GM10248 (cell line): ENCODE data around the gene CNR2.

Source experiments
- CTCF ChIA-PET: fragments of 300-600 bp; sonication (Branson Sonifier 250); formaldehyde crosslinking; extraction: SDS; loops from one replicate; lab custom pipeline; 2021; ENCODE audit warnings: antibody characterized with exemption; lab: Yijun Ruan, JAX
- POLR2A ChIA-PET: fragments of 350-650 bp; sonication (Branson Sonifier 250); formaldehyde crosslinking; extraction: SDS; loops from one replicate; lab custom pipeline; 2020; ENCODE audit warnings: antibody characterized with exemption; lab: Yijun Ruan, JAX
- DNase-seq: peaks from one replicate; pipeline ENCODE4 v3.0.0; 2012; ENCODE audit errors: extremely low spot score
- TF ChIP-seq, protein P1 (sequence below): IDR thresholded peaks from 2 replicates; pipeline ENCODE4 v1.5.1; 2012; ENCODE audit warnings: mild to moderate bottlenecking, low read depth; ENCODE audit errors: extremely low read depth, missing control alignments, control extremely low read depth

The CNR2 gene

DNA sequence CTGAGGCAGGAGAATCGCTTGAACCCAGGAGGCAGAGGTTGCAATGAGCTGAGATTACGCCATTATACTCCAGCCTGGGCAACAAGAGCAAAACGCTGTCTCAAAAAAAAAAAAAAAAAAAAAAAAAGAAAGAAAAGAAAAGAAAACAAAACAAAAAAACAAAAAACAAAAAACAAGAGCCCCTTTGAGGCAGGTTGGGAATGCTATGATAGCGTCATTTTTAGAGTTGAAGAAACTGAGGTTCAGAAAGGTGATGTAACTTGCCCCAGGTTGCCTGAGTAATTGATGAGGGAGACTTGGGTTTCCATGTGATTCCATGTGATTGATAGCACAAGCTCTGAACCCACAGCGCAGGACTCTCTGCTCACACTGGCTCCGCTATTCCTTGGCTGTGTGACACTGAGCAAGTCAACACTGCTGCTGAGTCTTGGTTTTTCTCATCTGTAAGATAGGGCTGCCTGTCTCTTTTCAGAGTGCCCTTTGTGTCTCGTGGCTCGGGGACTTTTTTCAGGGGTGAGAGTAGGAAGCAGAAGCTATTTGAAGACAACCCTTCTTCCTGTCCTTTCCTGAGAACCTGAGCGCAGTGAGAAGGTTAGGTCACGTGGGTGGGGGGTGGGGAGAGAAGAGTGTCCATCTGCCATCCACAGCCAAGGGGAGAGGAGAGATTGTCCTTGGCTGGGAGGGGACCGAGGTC lies 2.5 kb downstream of the CNR2 start:
- POLR2A ChIA-PET, result interaction anchor here (0.5 to 1.0 kb wide), 3 partner anchors 22 to 309 kb away, joined by 3 read pairs; no protein-coding TSS in a partner anchor
- TF ChIP-seq, protein P1, sequence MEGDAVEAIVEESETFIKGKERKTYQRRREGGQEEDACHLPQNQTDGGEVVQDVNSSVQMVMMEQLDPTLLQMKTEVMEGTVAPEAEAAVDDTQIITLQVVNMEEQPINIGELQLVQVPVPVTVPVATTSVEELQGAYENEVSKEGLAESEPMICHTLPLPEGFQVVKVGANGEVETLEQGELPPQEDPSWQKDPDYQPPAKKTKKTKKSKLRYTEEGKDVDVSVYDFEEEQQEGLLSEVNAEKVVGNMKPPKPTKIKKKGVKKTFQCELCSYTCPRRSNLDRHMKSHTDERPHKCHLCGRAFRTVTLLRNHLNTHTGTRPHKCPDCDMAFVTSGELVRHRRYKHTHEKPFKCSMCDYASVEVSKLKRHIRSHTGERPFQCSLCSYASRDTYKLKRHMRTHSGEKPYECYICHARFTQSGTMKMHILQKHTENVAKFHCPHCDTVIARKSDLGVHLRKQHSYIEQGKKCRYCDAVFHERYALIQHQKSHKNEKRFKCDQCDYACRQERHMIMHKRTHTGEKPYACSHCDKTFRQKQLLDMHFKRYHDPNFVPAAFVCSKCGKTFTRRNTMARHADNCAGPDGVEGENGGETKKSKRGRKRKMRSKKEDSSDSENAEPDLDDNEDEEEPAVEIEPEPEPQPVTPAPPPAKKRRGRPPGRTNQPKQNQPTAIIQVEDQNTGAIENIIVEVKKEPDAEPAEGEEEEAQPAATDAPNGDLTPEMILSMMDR, result no peak
- CTCF ChIA-PET, result interaction anchor here (0.8 to 7.0 kb wide), 15 partner anchors 12 to 218 kb away, joined by 3 to 57 read pairs (median 4); partner anchors contain the start of gene FUCA1
- DNase-seq, result no peak

DNA sequence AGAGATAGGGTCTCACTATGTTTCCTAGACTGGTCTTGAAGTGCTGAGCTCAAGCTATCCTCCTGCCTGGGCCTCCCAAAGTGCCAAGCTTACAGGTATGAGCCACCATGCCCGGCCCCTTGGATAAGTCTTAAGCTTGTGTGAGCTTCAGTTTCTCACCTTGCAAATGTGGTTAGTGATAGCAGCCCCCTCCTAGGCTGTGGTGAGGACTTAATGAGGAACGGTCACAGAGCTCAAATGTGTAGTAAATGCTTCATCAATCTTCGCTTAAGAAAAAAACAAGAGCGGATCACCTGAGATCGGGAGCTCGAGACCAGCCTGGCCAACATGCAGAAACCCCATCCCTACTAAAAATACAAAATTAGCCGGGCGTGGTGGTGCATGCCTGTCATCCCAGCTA lies 3.0 kb downstream of the CNR2 start:
- TF ChIP-seq, protein P1, result no peak
- ChIA-PET CTCF (interaction anchor here (0.6 to 7.0 kb wide), 17 partner anchors 10 to 275 kb away, joined by 3 to 57 read pairs (median 4); partner anchors contain the start of gene FUCA1), POLR2A (interaction anchor here (0.5 to 1.0 kb wide), 6 partner anchors 22 to 309 kb away, joined by 3 to 6 read pairs (median 3); no protein-coding TSS in a partner anchor)
- DNase-seq, result no peak

DNA sequence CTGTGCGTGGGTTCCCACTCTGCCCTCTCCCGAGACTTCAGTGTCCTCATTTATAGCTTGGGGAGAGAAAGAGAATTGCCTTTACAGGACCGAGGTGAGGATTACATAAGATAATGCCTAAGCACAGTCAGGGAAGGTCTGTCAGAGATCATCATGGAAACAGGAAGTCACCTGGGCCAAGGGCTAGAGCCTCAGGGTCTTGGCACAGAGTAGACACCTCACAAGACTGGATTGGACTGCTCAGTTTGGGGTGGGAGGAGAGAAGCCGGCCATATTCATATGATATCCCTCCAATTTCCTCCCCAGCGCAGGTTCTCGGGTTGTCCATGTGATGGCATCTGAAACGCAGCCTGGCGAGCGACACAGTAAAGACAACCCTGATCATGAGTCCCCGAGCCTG lies 3.8 kb downstream of the CNR2 start:
- TF ChIP-seq, protein P1, result no peak
- no peak for DNase-seq
- POLR2A ChIA-PET, result interaction anchor here (0.5 to 0.6 kb wide), 3 partner anchors 52 to 77 kb away, joined by 3 read pairs; no protein-coding TSS in a partner anchor
- CTCF ChIA-PET, result interaction anchor here (0.8 to 7.0 kb wide), 14 partner anchors 12 to 274 kb away, joined by 3 to 57 read pairs (median 4); partner anchors contain the start of gene FUCA1

DNA sequence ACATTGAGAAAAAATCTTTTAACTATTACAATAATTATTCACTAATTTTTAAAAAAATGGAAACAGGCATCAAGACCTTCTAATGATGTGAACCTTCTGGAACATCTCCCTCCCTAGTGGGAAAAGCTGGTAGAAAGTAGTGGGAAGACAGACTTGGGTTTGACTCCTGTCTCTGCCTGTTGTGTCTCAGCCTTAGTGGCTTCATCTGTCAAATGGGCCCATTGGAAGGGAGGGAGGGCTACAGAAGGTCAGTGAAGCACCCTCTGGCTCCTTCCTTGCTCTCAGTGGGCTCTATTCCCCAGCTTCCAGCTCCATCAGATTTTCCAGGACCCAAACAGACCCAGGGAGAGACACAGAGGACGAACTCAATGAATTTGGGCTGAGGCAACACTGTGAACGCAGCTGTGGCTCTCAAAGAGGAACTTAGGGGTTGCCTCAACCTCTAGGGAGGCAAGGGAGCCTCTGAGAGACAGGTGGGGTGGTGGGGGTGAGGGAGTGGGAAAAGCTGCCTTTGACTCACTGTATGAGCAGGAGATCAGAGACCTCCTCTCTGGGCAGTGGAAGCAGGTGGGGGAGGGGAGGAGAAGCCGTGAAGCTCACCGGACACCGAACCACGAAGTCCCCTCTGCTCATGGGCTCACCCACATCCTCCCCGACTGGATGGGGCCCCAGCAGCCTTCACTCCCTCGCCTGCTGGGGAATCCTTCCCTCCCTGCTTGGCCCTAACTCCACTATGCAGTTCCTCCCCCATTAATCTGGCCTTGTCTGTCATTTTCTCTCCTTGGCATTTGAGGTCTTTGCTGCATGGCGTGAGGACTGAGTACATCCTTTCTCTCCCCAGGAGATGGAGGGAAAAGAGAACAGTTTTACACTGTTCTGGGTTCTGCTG lies 4.5 kb downstream of the CNR2 start:
- ChIA-PET CTCF (interaction anchor here (0.8 to 7.0 kb wide), 12 partner anchors 8 to 274 kb away, joined by 3 to 57 read pairs (median 4); no protein-coding TSS in a partner anchor), POLR2A (interaction anchor here (0.5 kb wide), 1 partner anchor 52 kb away, joined by 3 read pairs; no protein-coding TSS in a partner anchor)
- TF ChIP-seq, protein P1, result no peak
- peak; percentile 53 for DNase-seq

DNA sequence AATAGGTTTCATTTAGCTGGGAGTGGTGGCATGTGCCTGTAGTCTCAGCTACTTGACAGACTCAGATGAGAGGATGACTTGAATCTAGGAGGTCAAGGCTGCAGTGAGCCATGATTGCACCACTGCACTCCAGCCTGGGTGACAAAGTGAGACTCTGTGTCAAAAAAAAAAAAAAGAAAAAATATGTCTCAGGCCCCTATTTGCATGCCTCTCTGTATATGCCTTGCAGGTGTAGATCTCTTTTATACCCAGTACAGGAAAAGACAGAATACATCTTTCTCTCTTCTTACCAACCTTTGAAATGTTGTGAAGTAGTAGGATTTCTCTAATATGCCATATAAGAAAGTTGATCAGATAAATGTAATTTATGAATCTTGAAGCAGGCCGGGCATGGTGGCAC lies 6.4 kb downstream of the CNR2 start:
- CTCF ChIA-PET, result interaction anchor here (1.3 to 7.0 kb wide), 4 partner anchors 10 to 96 kb away, joined by 3 to 57 read pairs (median 12); no protein-coding TSS in a partner anchor
- no peak for DNase-seq
- POLR2A ChIA-PET, result no interaction called here
- TF ChIP-seq, protein P1, result no peak
